Measurements from ENCODE around the gene WAC. TPM values are rescaled to one million over a fixed set of nuclear protein-coding genes. Genes with fewer than 3 reads are reported as not detected.

Gene WAC
- total RNA-seq, 4 donors from 2014 or later = 55.1 to 98.0 (median 75.8) TPM

DNA sequence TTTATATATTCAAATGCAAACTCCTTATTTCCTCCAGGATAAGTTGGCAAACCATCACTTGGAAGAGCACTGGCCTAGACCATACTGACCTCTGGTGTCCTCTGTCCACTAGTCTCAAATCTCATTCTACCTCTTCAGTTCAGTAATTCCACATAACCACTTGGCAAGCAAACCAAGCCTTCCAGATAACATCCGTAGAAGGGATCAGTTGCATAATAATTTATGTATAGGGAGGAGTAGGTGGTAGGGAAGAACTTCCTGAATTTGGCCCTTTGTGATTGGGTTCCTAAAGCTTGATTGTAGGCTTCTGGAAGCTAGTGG lies 55.0 kb downstream of the WAC start:
- H3K4me1 ChIP-seq = peaks cover 0 to 40% (median 21%) of the 10 kb centered on the region in 3 donors
- peak overlapping the region in 3 of 4 donors; percentile 3 to 34 (median 30) for H3K27ac ChIP-seq
- whole genome bisulfite sequencing, 2 donors = 9 to 18% methylated on average over 1 of the region's 1 CpG
- H3K9me3 ChIP-seq = no peaks in the 10 kb centered on the region
- intact Hi-C loops (cut with DNase I) = no loop called here
- H3K27me3 ChIP-seq = no peaks in the 10 kb centered on the region
- no peak for DNase-seq
- no peak overlapping the region for H3K4me3 ChIP-seq
- peaks cover 0 to 85% (median 21%) of the 10 kb centered on the region in 3 donors for H3K36me3 ChIP-seq
- TF ChIP-seq, protein P1, sequence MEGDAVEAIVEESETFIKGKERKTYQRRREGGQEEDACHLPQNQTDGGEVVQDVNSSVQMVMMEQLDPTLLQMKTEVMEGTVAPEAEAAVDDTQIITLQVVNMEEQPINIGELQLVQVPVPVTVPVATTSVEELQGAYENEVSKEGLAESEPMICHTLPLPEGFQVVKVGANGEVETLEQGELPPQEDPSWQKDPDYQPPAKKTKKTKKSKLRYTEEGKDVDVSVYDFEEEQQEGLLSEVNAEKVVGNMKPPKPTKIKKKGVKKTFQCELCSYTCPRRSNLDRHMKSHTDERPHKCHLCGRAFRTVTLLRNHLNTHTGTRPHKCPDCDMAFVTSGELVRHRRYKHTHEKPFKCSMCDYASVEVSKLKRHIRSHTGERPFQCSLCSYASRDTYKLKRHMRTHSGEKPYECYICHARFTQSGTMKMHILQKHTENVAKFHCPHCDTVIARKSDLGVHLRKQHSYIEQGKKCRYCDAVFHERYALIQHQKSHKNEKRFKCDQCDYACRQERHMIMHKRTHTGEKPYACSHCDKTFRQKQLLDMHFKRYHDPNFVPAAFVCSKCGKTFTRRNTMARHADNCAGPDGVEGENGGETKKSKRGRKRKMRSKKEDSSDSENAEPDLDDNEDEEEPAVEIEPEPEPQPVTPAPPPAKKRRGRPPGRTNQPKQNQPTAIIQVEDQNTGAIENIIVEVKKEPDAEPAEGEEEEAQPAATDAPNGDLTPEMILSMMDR (IDR thresholded peaks at IDR 0.05) = no peak
- TF ChIP-seq POLR2A (IDR thresholded peaks at IDR 0.05) = no peak

DNA sequence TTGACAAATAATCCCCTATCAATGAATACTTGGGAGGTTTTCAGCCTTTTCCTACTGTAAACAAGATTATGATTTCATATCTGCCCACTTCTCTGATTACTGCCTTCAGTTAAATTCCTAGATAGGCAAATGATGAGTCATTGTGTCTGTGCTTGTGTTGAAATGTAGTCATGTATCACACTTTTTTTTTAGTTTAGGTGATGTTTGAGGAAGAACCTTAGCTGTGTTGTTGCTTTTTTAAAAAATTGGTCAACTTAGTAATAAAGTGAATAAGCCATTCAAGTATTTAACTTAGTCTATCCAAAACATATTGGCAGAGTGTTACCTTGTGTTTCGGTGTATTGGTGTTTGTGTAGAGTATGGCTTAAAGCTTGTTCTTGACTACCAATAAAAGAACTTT lies 60.0 kb downstream of the WAC start:
- Histone ChIP-seq H3K27ac (no peak overlapping the region), H3K27me3 (no peaks in the 10 kb centered on the region), H3K9me3 (no peaks in the 10 kb centered on the region), H3K4me3 (no peak overlapping the region), H3K36me3 (peaks cover 0 to 71% (median 3%) of the 10 kb centered on the region in 3 donors), H3K4me1 (peaks cover 0 to 47% (median 11%) of the 10 kb centered on the region in 3 donors)
- no peak for DNase-seq
- TF ChIP-seq, protein P1 (IDR thresholded peaks at IDR 0.05) = no peak
- intact Hi-C loops (cut with DNase I) = no loop called here
- 96 to 100% methylated on average over 1 of the region's 1 CpG for WGBS, 2 donors

DNA sequence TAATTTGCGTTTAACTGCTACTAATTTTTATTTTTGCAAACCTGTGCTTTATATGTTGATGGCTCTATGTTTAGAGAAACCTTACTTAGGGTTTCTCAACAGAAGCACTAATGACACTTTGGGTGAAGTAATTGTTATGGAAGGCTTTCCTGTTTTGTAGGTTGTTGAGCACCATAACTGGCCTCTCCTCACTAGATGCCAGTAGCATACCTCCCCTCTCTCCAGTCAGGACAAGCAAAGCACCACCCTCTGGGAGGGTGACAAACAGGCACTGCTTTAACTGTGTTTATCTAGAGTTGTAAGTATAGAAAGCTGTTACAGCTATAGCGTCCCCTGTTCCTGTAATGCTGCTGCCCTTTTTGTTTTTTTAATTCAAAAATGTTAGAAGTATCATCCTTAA lies 60.9 kb downstream of the WAC start:
- peaks cover 0 to 38% (median 6%) of the 10 kb centered on the region in 3 donors for H3K4me1 ChIP-seq
- 43 to 61% methylated on average over 2 of the region's 2 CpGs for WGBS, 2 donors
- intact Hi-C loops (cut with DNase I) = no loop called here

DNA sequence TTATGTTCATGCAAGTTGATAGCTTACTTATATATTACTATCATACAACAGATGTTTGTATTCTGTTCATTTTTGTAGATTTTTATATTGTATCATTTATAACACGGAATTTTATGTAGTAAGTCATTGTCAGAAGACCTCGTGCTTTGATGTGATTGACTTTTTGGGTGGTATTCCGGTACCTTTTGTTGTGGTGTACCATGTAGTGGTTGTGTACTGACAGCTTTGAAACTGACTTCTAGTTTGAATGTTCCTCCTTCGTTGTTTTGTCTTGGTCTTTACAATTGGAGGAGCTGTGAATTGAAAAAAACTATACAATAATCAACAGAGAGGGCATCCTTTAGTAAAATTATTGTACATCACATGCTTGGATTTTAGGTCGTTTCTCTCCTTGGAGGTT lies 61.5 kb downstream of the WAC start:
- no peak overlapping the region for H3K27ac ChIP-seq
- H3K9me3 ChIP-seq = no peaks in the 10 kb centered on the region
- DNase-seq = no peak
- no peak overlapping the region for H3K4me3 ChIP-seq
- peaks cover 0 to 70% (median 0%) of the 10 kb centered on the region in 3 donors for H3K36me3 ChIP-seq
- intact Hi-C loops (cut with DNase I) = no loop called here
- 80 to 83% methylated on average over 5 of the region's 5 CpGs for WGBS, 2 donors
- H3K4me1 ChIP-seq = peaks cover 0 to 32% (median 6%) of the 10 kb centered on the region in 3 donors
- TF ChIP-seq, protein P1 (IDR thresholded peaks at IDR 0.05) = no peak
- TF ChIP-seq POLR2A (IDR thresholded peaks at IDR 0.05) = no peak
- no peaks in the 10 kb centered on the region for H3K27me3 ChIP-seq

More for the DNA sequence above, 60.9 kb downstream of the WAC start:
- TF ChIP-seq, protein P1 (IDR thresholded peaks at IDR 0.05) = no peak
- TF ChIP-seq POLR2A (IDR thresholded peaks at IDR 0.05) = no peak
- DNase-seq = no peak
- Histone ChIP-seq H3K27ac (no peak overlapping the region), H3K9me3 (no peaks in the 10 kb centered on the region), H3K36me3 (peaks cover 0 to 76% (median 3%) of the 10 kb centered on the region in 3 donors), H3K27me3 (no peaks in the 10 kb centered on the region), H3K4me3 (no peak overlapping the region)

DNA sequence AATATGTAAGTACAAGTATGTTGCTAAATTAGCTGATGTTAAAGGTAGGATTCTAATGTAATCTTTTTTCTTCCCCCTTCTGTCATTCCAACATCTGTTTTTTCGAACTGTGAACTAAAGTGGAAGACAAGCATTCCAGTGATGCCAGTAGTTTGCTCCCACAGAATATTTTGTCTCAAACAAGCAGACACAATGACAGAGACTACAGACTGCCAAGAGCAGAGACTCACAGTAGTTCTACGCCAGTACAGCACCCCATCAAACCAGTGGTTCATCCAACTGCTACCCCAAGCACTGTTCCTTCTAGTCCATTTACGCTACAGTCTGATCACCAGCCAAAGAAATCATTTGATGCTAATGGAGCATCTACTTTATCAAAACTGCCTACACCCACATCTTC lies 62.7 kb downstream of the WAC start:
- H3K36me3 ChIP-seq = peaks cover 0 to 58% (median 0%) of the 10 kb centered on the region in 3 donors

More for the DNA sequence above, 62.7 kb downstream of the WAC start:
- intact Hi-C loops (cut with DNase I) = no loop called here
- H3K4me1 ChIP-seq = peaks cover 0 to 32% (median 6%) of the 10 kb centered on the region in 3 donors
- H3K27me3 ChIP-seq = no peaks in the 10 kb centered on the region
- no peak overlapping the region for H3K4me3 ChIP-seq
- TF ChIP-seq, protein P1 (IDR thresholded peaks at IDR 0.05) = no peak
- 78 to 82% methylated on average over 3 of the region's 3 CpGs for WGBS, 2 donors
- H3K27ac ChIP-seq = no peak overlapping the region
- DNase-seq = no peak
- no peaks in the 10 kb centered on the region for H3K9me3 ChIP-seq

Measured in esophagus squamous epithelium (tissue), 5 donors.